Osteocyte (in vitro differentiated cells): ENCODE results near the gene OAS2. TPM values are rescaled to one million over a fixed set of nuclear protein-coding genes. Genes with fewer than 3 reads are reported as not detected.
A peak's percentile ranks its signal among the peaks of the same experiment; 100 is the strongest.

Experiments
- DNase-seq: peaks from one replicate; pipeline ENCODE4 v3.0.0; 2021; ENCODE audit warnings: mixed read lengths; ENCODE audit not compliant: unreplicated experiment; ENCODE audit errors: extremely low spot score
- H3K27ac Mint-ChIP-seq: one replicate; pipeline ENCODE4 v1.8.0; 2021; ENCODE audit warnings: mild to moderate bottlenecking, mixed read lengths; ENCODE audit not compliant: unreplicated experiment
- H3K27me3 Mint-ChIP-seq: one replicate; pipeline ENCODE4 v1.8.0; 2021; ENCODE audit warnings: mixed read lengths; ENCODE audit not compliant: unreplicated experiment
- H3K36me3 Mint-ChIP-seq: one replicate; pipeline ENCODE4 v1.8.0; 2021; ENCODE audit warnings: mixed read lengths; ENCODE audit not compliant: unreplicated experiment
- H3K4me1 Mint-ChIP-seq: one replicate; pipeline ENCODE4 v1.8.0; 2021; ENCODE audit warnings: mixed read lengths; ENCODE audit not compliant: unreplicated experiment
- H3K4me3 Mint-ChIP-seq: one replicate; pipeline ENCODE4 v1.8.0; 2021; ENCODE audit warnings: mild to moderate bottlenecking, moderate library complexity, mixed read lengths; ENCODE audit not compliant: unreplicated experiment
- H3K9me3 Mint-ChIP-seq: one replicate; pipeline ENCODE4 v1.8.0; 2021; ENCODE audit warnings: mixed read lengths; ENCODE audit not compliant: unreplicated experiment
- total RNA-seq: library from RNA; stranded (reverse); gene quantifications from 2 replicates; pipeline ENCODE4 v1.2.1, GENCODE V29; 2021
- TF ChIP-seq, protein P1 (sequence below): fragments of 200-600 bp; sonication (generic); IDR thresholded peaks from 2 replicates; pipeline ENCODE4 v1.5.0; 2021; ENCODE audit warnings: antibody characterized with exemption, mild to moderate bottlenecking, moderate library complexity

Gene OAS2
- total RNA-seq, 1 donor from 2014 or later, result not detected

DNA sequence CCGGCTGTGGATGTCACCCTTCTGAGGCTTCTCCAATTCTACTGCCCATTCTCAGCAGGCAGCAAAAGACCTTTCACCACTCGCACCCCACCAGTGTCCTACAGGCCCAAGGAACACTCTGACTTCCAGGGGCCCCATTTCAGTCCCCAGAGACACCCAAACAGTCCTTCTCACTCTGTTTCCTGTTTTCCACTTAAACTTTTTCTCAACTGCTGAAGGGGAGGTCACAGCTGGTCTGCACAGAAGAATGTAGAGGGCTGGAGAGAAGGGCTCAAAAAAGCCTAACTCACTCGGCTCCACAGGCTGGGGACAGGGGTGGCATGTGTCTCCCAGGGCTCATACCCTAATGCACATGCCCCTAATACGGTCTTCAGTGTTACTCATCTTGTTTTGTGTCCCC lies 74.0 kb downstream of the OAS2 start:
- no peak overlapping the region for H3K4me3 Mint-ChIP-seq
- DNase-seq, result no peak
- H3K27ac Mint-ChIP-seq, result no peak overlapping the region
- H3K9me3 Mint-ChIP-seq, result no peaks in the 10 kb centered on the region
- no peaks in the 10 kb centered on the region for H3K4me1 Mint-ChIP-seq
- H3K36me3 Mint-ChIP-seq, result no peaks in the 10 kb centered on the region
- TF ChIP-seq, protein P1, sequence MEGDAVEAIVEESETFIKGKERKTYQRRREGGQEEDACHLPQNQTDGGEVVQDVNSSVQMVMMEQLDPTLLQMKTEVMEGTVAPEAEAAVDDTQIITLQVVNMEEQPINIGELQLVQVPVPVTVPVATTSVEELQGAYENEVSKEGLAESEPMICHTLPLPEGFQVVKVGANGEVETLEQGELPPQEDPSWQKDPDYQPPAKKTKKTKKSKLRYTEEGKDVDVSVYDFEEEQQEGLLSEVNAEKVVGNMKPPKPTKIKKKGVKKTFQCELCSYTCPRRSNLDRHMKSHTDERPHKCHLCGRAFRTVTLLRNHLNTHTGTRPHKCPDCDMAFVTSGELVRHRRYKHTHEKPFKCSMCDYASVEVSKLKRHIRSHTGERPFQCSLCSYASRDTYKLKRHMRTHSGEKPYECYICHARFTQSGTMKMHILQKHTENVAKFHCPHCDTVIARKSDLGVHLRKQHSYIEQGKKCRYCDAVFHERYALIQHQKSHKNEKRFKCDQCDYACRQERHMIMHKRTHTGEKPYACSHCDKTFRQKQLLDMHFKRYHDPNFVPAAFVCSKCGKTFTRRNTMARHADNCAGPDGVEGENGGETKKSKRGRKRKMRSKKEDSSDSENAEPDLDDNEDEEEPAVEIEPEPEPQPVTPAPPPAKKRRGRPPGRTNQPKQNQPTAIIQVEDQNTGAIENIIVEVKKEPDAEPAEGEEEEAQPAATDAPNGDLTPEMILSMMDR, result no peak
- H3K27me3 Mint-ChIP-seq, result peaks cover 52% of the 10 kb centered on the region

DNA sequence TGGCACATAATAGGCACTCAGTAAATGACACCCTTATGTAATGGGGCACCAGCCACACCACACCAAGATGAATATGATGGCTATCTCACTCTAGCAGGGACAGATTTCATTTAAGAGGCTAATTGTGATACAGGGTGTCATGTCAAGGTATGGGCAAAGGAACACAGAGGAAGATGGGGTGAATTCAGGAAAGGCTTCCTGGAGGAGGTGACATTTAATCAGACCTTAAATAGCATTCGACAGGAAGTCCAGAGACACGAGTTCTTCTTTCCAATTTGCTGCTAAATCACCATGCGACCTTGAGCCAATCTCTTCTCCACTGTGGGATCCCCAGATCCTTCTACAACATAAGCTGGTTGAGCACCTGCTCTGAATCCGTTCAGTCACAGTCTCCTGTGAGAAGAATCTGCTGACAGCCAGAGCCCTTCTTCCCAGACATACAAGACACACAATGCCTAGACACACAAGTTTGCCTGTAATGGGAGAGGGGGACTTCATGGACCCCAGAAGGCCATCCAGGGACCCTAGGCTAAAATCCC lies 76.7 kb downstream of the OAS2 start:
- no peak overlapping the region for H3K27ac Mint-ChIP-seq

DNA sequence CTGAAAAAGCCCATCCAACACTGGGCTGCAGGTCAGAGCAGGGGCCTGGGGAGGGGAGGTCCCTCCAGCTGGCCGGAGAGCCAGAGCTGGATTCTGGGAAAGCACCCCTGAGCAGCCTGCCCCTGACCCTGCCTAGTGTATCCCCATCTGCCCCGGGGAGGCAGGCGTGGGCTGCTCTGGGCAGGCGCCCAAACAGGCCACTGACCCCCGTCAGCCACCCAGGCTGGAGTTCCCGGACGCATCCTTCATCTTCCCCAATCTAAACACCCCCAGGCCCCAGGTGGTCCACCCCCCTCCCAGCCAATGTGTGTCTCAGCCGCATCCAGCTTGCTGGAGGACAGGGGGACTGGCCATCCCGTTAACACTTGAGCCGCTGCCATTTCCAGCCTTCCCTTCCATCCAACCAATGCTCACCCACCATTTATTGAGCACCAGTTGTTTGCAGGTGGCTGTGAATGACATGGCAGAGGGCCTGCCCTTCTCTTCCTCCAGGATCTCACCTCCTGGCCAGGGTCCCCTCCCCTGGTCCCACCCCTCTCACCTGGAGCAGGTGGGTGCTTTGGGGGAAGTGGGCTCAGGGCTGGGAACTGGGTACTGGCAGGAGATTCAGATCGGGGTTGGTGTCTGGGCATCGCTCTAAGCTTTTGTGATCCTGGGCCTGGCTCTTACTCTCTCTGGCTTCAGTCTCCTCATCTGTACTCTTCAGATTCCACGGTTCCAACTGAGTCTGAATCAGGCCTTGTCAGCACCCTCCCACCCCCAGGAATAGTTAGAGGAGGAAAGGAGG lies 77.5 kb downstream of the OAS2 start:
- TF ChIP-seq, protein P1, result no peak
- peaks cover 38% of the 10 kb centered on the region for H3K27me3 Mint-ChIP-seq
- DNase-seq, result no peak

More for the DNA sequence above, 76.7 kb downstream of the OAS2 start:
- TF ChIP-seq, protein P1, result no peak
- H3K27me3 Mint-ChIP-seq, result peaks cover 45% of the 10 kb centered on the region
- H3K4me3 Mint-ChIP-seq, result no peak overlapping the region
- H3K9me3 Mint-ChIP-seq, result no peaks in the 10 kb centered on the region
- no peaks in the 10 kb centered on the region for H3K4me1 Mint-ChIP-seq
- no peaks in the 10 kb centered on the region for H3K36me3 Mint-ChIP-seq
- no peak for DNase-seq

DNA sequence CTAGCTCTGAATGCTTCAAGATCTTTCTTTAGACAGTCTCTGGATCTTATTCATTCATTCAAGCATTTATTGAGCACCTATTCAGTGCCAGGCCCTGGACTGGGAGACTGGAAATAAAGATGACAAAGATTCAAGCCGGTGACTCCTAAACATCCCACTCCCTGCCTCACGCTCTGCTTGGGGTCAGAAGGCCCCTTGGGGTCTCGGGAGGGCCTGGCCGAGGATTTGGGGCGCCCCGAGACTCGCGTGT lies 78.0 kb downstream of the OAS2 start:
- Mint-ChIP-seq H3K4me3 (peak overlapping the region; percentile 34), H3K4me1 (no peaks in the 10 kb centered on the region), H3K27me3 (peaks cover 32% of the 10 kb centered on the region)

More for the DNA sequence above, 77.5 kb downstream of the OAS2 start:
- Mint-ChIP-seq H3K36me3 (no peaks in the 10 kb centered on the region), H3K27ac (no peak overlapping the region), H3K4me1 (no peaks in the 10 kb centered on the region), H3K9me3 (no peaks in the 10 kb centered on the region), H3K4me3 (peak overlapping the region; percentile 34)

More for the DNA sequence above, 78.0 kb downstream of the OAS2 start:
- no peaks in the 10 kb centered on the region for H3K9me3 Mint-ChIP-seq
- H3K27ac Mint-ChIP-seq, result no peak overlapping the region
- no peak for DNase-seq
- no peaks in the 10 kb centered on the region for H3K36me3 Mint-ChIP-seq
- TF ChIP-seq, protein P1, result no peak
